Esophagus muscularis mucosa (tissue), 3 donors: ENCODE data around the gene FOXE1.

Source experiments
- POLR2A ChIP-seq: fragments of 450-650 bp; IDR thresholded peaks from one replicate; pipeline ENCODE4 v1.6.1; 2017; ENCODE audit warnings: antibody characterized with exemption, moderate library complexity, mild to moderate bottlenecking, low read depth
- TF ChIP-seq, protein P1 (sequence below), 3 experiments: fragments of 200-600 bp in 2 of 3; fragments of 450-650 bp in 1 of 3; sonication (generic) in 2 of 3; IDR thresholded peaks; one replicate each; pipeline ENCODE4 v1.5.1; 2017 to 2019; ENCODE audit warnings: antibody characterized with exemption in 3 of 3, mild to moderate bottlenecking in 2 of 3, moderate library complexity in 1 of 3

DNA sequence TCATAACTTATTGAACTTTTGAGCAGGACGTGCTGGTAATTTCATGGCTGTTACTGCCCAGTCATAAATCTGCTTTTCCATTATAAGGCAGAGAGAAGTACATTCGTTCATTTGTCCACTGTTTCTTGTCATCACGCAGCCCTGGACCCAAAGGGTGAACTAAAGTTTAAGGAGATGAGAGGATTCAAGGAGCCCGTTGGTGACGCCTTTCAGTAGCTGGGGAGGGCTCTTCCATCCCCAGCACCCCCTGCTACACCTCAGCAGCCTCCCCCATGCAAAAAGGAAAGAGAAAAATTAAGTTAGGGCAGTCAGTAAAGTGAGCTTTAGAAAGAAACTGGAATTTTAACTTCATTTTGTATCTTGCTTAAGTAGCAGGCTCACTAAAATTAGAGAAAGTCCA lies 2.9 kb downstream of the FOXE1 start:
- TF ChIP-seq, protein P1, sequence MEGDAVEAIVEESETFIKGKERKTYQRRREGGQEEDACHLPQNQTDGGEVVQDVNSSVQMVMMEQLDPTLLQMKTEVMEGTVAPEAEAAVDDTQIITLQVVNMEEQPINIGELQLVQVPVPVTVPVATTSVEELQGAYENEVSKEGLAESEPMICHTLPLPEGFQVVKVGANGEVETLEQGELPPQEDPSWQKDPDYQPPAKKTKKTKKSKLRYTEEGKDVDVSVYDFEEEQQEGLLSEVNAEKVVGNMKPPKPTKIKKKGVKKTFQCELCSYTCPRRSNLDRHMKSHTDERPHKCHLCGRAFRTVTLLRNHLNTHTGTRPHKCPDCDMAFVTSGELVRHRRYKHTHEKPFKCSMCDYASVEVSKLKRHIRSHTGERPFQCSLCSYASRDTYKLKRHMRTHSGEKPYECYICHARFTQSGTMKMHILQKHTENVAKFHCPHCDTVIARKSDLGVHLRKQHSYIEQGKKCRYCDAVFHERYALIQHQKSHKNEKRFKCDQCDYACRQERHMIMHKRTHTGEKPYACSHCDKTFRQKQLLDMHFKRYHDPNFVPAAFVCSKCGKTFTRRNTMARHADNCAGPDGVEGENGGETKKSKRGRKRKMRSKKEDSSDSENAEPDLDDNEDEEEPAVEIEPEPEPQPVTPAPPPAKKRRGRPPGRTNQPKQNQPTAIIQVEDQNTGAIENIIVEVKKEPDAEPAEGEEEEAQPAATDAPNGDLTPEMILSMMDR (IDR thresholded peaks at IDR 0.05), result no peak
- TF ChIP-seq POLR2A, result no peak
